ENCODE measurements around the gene WDR7. TPM values are rescaled to one million over a fixed set of nuclear protein-coding genes. Genes with fewer than 3 reads are reported as not detected.

Gene WDR7
- total and polyA plus RNA-seq, 7 donors = 3.7 to 45.3 (median 28.5) TPM

DNA sequence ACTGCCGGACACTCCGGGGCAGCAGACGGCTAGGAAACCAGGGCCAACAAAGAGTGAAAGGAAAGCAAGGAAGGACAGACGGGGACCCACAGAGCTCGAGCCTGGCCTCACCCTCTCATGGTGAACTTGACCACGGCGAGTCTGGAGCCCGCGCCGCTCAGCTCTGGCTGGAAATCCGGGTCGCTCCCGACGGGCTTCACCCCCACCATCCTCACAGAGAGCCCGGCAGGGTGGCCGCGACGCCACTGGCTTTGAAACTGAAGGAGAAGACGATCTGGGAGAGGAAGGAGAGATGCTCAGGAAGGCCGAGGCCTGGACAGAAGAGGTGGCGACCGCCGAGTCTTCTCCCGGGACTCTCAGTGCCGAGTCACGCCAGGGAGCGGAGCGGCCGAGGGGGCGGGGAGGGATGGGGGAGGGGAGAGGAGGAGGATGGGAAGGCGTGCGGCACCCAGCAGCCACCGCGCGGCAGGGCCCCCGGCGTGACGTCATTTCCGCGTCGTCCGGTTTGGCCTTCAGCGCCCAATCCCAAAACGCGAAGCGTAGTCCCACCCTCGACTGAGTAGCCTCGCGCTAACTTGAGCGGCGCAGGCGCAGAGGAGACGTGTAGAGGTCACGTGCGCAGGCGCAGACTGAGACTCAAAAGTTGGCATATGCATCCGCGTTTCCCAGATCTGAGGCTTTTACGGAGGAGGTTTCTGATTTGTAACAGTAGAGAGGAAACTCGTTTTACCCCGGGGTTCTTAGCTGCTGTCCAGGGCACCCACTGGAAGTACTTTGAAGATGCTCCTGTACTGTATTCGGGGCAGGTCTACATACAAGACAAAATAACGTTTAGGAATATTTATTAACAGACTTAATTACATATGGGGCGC, 12.7 kb upstream of the WDR7 start, which contains the start of gene TXNL1:
TSS of gene TXNL1 (minus strand) at position 361 of the 872 bp plus-strand sequence. CDS start at position 209, 152 bp downstream.
- Histone ChIP-seq H3K4me3 (peak within 1 kb of the TSS; percentile 86 to 93 (median 91)), H3K36me3 (no peaks in the 10 kb centered on the region), H3K27me3 (no peaks in the 10 kb centered on the region), H3K9me3 (no peaks in the 10 kb centered on the region), H3K4me1 (peaks cover 0 to 37% (median 27%) of the 10 kb centered on the region in 4 donors), H3K27ac (peak within 1 kb of the TSS; percentile 93 to 99 (median 97))
- intact Hi-C loops (cut with DNase I) = loop anchor here (1.0 to 10.0 kb wide), 4 partner anchors 13 to 1314 kb away; partner anchors contain the start of genes TCF4 and WDR7
- TF ChIP-seq POLR2AphosphoS5 (IDR thresholded peaks at IDR 0.05) (peak; percentile 92 to 98 (median 97)), EP300 (IDR thresholded peaks at IDR 0.05) (peak in 2 of 4 donors; percentile 45 to 81), POLR2A (IDR thresholded peaks at IDR 0.05) (peak; percentile 81 to 85), CTCF (IDR thresholded peaks at IDR 0.05) (no peak)
- DNase-seq = peak; percentile 100
- WGBS, 2 donors = 1% methylated on average over 64 of the region's 64 CpGs

DNA sequence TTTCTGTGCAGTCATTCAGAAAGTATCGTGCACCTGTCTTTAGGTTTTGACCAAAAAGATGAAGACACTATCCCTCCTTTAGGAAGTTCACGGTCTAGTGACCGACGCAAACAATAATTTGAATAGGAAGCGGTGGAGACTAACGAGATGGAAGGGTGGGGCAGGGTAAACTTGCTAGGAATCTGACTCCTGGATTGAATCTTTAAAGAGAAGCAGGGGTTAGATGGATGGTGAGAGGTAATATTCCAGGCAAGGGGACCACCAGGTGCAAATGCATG, 12.1 kb upstream of the WDR7 start:
- H3K27me3 ChIP-seq = no peaks in the 10 kb centered on the region
- peak overlapping the region; percentile 93 to 99 (median 97) for H3K27ac ChIP-seq
- peaks cover 0 to 35% (median 27%) of the 10 kb centered on the region in 4 donors for H3K4me1 ChIP-seq
- WGBS, 2 donors = 8 to 38% methylated on average over 6 of the region's 6 CpGs
- H3K9me3 ChIP-seq = no peaks in the 10 kb centered on the region
- intact Hi-C loops (cut with DNase I) = loop anchor here (5.0 to 10.0 kb wide), 3 partner anchors 1052 to 1314 kb away; partner anchors contain the start of gene TCF4
- no peak for DNase-seq
- H3K36me3 ChIP-seq = no peaks in the 10 kb centered on the region
- TF ChIP-seq POLR2A (IDR thresholded peaks at IDR 0.05) (no peak), POLR2AphosphoS5 (IDR thresholded peaks at IDR 0.05) (no peak), EP300 (IDR thresholded peaks at IDR 0.05) (no peak), CTCF (IDR thresholded peaks at IDR 0.05) (no peak)
- H3K4me3 ChIP-seq = peak overlapping the region; percentile 86 to 93 (median 91)

DNA sequence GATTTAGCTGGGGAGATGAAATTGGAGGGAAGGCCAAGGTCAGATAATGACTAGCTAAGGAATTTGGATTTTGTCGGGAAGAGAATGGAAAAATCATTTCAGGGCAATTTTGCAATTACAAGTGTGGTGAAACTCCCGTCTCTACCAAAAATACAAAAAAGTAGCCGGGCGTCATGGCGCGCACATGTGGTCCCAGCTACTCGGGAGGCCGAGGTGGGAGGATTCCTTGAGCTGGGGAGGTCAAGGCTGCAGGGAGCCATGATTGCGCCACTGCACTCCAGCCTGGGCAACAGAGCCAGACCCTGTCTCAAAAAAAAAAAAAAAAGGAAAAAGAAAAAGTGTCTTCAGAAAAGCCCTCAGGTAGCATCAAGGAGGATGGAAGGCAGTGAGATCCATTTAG, 11.6 kb upstream of the WDR7 start:
- no peak for TF ChIP-seq POLR2A (IDR thresholded peaks at IDR 0.05)
- no peak for TF ChIP-seq CTCF (IDR thresholded peaks at IDR 0.05)
- no peak for TF ChIP-seq EP300 (IDR thresholded peaks at IDR 0.05)
- TF ChIP-seq POLR2AphosphoS5 (IDR thresholded peaks at IDR 0.05) = no peak
- Histone ChIP-seq H3K27ac (peak overlapping the region; percentile 93 to 99 (median 97)), H3K27me3 (no peaks in the 10 kb centered on the region), H3K36me3 (no peaks in the 10 kb centered on the region), H3K4me1 (peaks cover 0 to 33% (median 27%) of the 10 kb centered on the region in 4 donors), H3K4me3 (no peak overlapping the region), H3K9me3 (no peaks in the 10 kb centered on the region)
- 93 to 97% methylated on average over 9 of the region's 9 CpGs for WGBS, 2 donors
- no peak for DNase-seq
- intact Hi-C loops (cut with DNase I) = loop anchor here (5.0 to 10.0 kb wide), 3 partner anchors 1052 to 1315 kb away; partner anchors contain the start of gene TCF4

GRCh38 chr18:56641714-56642337, 9.3 kb upstream of the WDR7 start:
- TF ChIP-seq POLR2AphosphoS5 (IDR thresholded peaks at IDR 0.05) (no peak), POLR2A (IDR thresholded peaks at IDR 0.05) (no peak), EP300 (IDR thresholded peaks at IDR 0.05) (no peak), CTCF (IDR thresholded peaks at IDR 0.05) (no peak)
- intact Hi-C loops (cut with DNase I) = no loop called here
- Histone ChIP-seq H3K9me3 (no peaks in the 10 kb centered on the region), H3K27me3 (no peaks in the 10 kb centered on the region), H3K36me3 (no peaks in the 10 kb centered on the region), H3K4me3 (no peak overlapping the region), H3K27ac (no peak overlapping the region), H3K4me1 (peaks cover 0 to 12% (median 5%) of the 10 kb centered on the region in 4 donors)
- no peak for DNase-seq
- 78 to 88% methylated on average over 8 of the region's 8 CpGs for WGBS, 2 donors
